Thyroid gland (tissue), 4 donors: Measurements from ENCODE around the gene HSF2BP. TPM values are rescaled to one million over a fixed set of nuclear protein-coding genes. Genes with fewer than 3 reads are reported as not detected.

Experiments
- DNase-seq, 2 donors: peaks; one replicate each; pipeline ENCODE4 v3.0.0-alpha.2; 2019
- H3K27ac ChIP-seq, 3 donors: fragments of 200-600 bp; sonication (generic); 1 replicate in 2 of 3; 2 replicates in 1 of 3; pipeline ENCODE4 v1.5.1; 2016 to 2019; ENCODE audit warnings: mild to moderate bottlenecking in 1 of 3, moderate library complexity in 1 of 3
- H3K27me3 ChIP-seq: fragments of 200-600 bp; sonication (generic); one replicate; pipeline ENCODE4 v1.5.1; 2019
- H3K36me3 ChIP-seq, 2 donors: fragments of 200-600 bp; sonication (generic); one replicate each; pipeline ENCODE4 v1.5.1; 2016 to 2019
- H3K4me1 ChIP-seq, 2 donors: fragments of 200-600 bp; sonication (generic); one replicate each; pipeline ENCODE4 v1.5.1; 2017 to 2019
- H3K4me3 ChIP-seq, 3 donors: fragments of 200-600 bp; sonication (generic); replicated peaks in 1 of 3; 1 replicate in 2 of 3; 2 replicates in 1 of 3; pipeline ENCODE4 v1.5.1; 2016; ENCODE audit warnings: mild to moderate bottlenecking in 1 of 3
- H3K9me3 ChIP-seq: fragments of 200-600 bp; sonication (generic); one replicate; pipeline ENCODE4 v1.5.1; 2017
- POLR2A ChIP-seq, 2 donors: fragments of 450-650 bp; IDR thresholded peaks; one replicate each; pipeline ENCODE4 v1.6.1; 2017; ENCODE audit warnings: antibody characterized with exemption in 2 of 2, mild to moderate bottlenecking in 2 of 2, moderate library complexity in 1 of 2
- WGBS, 2 donors: methylation state at CpG; one replicate each; pipeline ENCODE4 v1.1.5; 2017; 5-methylcytosine and 5-hydroxymethylcytosine counted together
- intact Hi-C: fragments of 100-400 bp; cut with DNase I; formaldehyde crosslinking; loops from one replicate; pipeline ENCODE4 v1.15.1; 2023
- total RNA-seq, 4 donors: library from RNA; depleted of rRNA; stranded (reverse); fragments of >200 nt; gene quantifications; one replicate each; pipeline ENCODE4 v1.2.3, GENCODE V29; 2016
- TF ChIP-seq, protein P1 (sequence below), 6 experiments: fragments of 200-600 bp in 3 of 6; fragments of 450-650 bp in 3 of 6; sonication (generic) in 3 of 6; IDR thresholded peaks; one replicate each; pipeline ENCODE4 v1.5.1; 2016 to 2019; ENCODE audit warnings: antibody characterized with exemption in 6 of 6, mild to moderate bottlenecking in 2 of 6, inconsistent platforms in 1 of 6, moderate library complexity in 1 of 6

Gene HSF2BP
- total RNA-seq, 4 donors from 2014 or later: 0.33 to 1.2 (median 0.84) TPM

- H3K9me3 ChIP-seq: no peaks in the 10 kb centered on the region
- no peak overlapping the region for H3K4me3 ChIP-seq
- H3K27me3 ChIP-seq: no peaks in the 10 kb centered on the region
- DNase-seq: no peak
- H3K4me1 ChIP-seq: no peaks in the 10 kb centered on the region
- H3K36me3 ChIP-seq: no peaks in the 10 kb centered on the region
- TF ChIP-seq, protein P1, sequence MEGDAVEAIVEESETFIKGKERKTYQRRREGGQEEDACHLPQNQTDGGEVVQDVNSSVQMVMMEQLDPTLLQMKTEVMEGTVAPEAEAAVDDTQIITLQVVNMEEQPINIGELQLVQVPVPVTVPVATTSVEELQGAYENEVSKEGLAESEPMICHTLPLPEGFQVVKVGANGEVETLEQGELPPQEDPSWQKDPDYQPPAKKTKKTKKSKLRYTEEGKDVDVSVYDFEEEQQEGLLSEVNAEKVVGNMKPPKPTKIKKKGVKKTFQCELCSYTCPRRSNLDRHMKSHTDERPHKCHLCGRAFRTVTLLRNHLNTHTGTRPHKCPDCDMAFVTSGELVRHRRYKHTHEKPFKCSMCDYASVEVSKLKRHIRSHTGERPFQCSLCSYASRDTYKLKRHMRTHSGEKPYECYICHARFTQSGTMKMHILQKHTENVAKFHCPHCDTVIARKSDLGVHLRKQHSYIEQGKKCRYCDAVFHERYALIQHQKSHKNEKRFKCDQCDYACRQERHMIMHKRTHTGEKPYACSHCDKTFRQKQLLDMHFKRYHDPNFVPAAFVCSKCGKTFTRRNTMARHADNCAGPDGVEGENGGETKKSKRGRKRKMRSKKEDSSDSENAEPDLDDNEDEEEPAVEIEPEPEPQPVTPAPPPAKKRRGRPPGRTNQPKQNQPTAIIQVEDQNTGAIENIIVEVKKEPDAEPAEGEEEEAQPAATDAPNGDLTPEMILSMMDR (IDR thresholded peaks at IDR 0.05): no peak
- TF ChIP-seq POLR2A (IDR thresholded peaks at IDR 0.05): no peak
- H3K27ac ChIP-seq: no peak overlapping the region
- 52 to 61% methylated on average over 3 of the region's 3 CpGs for WGBS, 2 donors
- intact Hi-C loops: no loop called here
Observed at GRCh38 chr21:43626390-43626789, 32.9 kb downstream of the HSF2BP start.

GRCh38 chr21:43624339-43624738, 34.9 kb downstream of the HSF2BP start:
- H3K36me3 ChIP-seq: no peaks in the 10 kb centered on the region
- H3K27me3 ChIP-seq: no peaks in the 10 kb centered on the region
- WGBS, 2 donors: 67 to 68% methylated on average over 4 of the region's 4 CpGs
- intact Hi-C loops: no loop called here
- peak; percentile 26 to 47 for DNase-seq
- TF ChIP-seq POLR2A (IDR thresholded peaks at IDR 0.05): no peak
- TF ChIP-seq, protein P1 (IDR thresholded peaks at IDR 0.05): peak in 2 of 6 experiments; percentile 10 to 24
- no peaks in the 10 kb centered on the region for H3K9me3 ChIP-seq
- H3K4me3 ChIP-seq: no peak overlapping the region
- H3K4me1 ChIP-seq: no peaks in the 10 kb centered on the region
- H3K27ac ChIP-seq: no peak overlapping the region

DNA sequence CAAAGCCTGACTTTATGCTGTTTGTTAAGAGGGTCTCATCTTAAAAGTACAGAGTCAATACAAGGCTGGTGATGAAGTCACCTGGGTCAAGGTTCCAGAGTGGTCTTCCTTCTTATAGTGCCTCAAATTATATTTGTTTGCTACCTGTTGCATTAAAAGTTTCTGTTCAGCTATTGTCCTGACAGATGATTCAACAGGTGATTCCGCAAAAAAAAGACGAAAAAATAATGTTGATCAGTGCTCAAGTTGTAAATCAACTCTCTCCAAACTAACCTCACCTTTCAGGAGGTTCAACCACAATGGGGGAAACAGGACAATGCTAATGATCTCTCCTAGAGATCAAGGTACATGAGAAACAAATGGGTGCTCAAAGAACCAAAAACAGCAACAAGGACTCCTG, 35.7 kb downstream of the HSF2BP start:
- Histone ChIP-seq H3K9me3 (no peaks in the 10 kb centered on the region), H3K4me3 (no peak overlapping the region), H3K27me3 (no peaks in the 10 kb centered on the region), H3K4me1 (no peaks in the 10 kb centered on the region), H3K36me3 (no peaks in the 10 kb centered on the region), H3K27ac (no peak overlapping the region)
- no peak for DNase-seq
- TF ChIP-seq, protein P1 (IDR thresholded peaks at IDR 0.05): no peak
- TF ChIP-seq POLR2A (IDR thresholded peaks at IDR 0.05): no peak
- intact Hi-C loops: no loop called here
- WGBS, 2 donors: 94 to 97% methylated on average over 2 of the region's 2 CpGs

- Histone ChIP-seq H3K36me3 (no peaks in the 10 kb centered on the region), H3K9me3 (no peaks in the 10 kb centered on the region), H3K4me1 (no peaks in the 10 kb centered on the region), H3K27ac (no peak overlapping the region), H3K27me3 (no peaks in the 10 kb centered on the region), H3K4me3 (no peak overlapping the region)
- intact Hi-C loops: no loop called here
- DNase-seq: no peak
- TF ChIP-seq POLR2A (IDR thresholded peaks at IDR 0.05): no peak
- TF ChIP-seq, protein P1 (IDR thresholded peaks at IDR 0.05): no peak
- 89 to 95% methylated on average over 2 of the region's 2 CpGs for WGBS, 2 donors
Observed at GRCh38 chr21:43622796-43623195, 36.5 kb downstream of the HSF2BP start.

DNA sequence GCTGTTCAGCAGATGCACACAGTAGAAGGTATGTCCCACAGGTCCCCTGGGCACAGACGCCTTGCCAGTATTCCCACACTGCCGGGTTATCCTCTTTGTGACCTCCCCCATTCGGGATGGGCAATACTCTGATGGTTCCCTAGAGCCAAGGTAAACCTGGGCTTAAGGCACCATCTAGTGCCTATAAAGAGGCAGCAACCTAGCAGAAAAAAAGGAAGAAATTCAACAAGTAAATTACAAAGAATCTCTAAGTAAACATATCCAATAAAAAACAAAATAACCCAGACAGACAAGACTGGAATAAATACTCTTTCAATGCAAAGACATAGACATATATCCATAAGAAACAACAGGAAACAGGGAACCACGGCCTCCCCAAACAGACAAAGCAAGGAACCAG, 39.4 kb downstream of the HSF2BP start:
- H3K27me3 ChIP-seq: no peaks in the 10 kb centered on the region
- 91 to 92% methylated on average over 4 of the region's 4 CpGs for WGBS, 2 donors
- H3K4me1 ChIP-seq: no peaks in the 10 kb centered on the region
- TF ChIP-seq POLR2A (IDR thresholded peaks at IDR 0.05): no peak
- TF ChIP-seq, protein P1 (IDR thresholded peaks at IDR 0.05): peak in 1 of 6 experiments; percentile 15
- no peak overlapping the region for H3K4me3 ChIP-seq
- DNase-seq: no peak
- intact Hi-C loops: no loop called here
- H3K36me3 ChIP-seq: no peaks in the 10 kb centered on the region
- no peaks in the 10 kb centered on the region for H3K9me3 ChIP-seq
- H3K27ac ChIP-seq: no peak overlapping the region
